Right hindlimb (tissue), 1 donor: ENCODE measurements around the gene ZNF672.

ENCODE experiments used
- DNase-seq: peaks from one replicate; pipeline ENCODE4 v3.0.0-alpha.2; 2018

The ZNF672 gene

GRCh38 chr1:248891758-248892157 is 53.7 kb downstream of the ZNF672 start:
- no peak for DNase-seq

GRCh38 chr1:248892590-248892989 is 54.6 kb downstream of the ZNF672 start:
- DNase-seq = no peak

- no peak for DNase-seq
Observed at GRCh38 chr1:248894837-248895236, 56.8 kb downstream of the ZNF672 start.

GRCh38 chr1:248897412-248898337 is 59.7 kb downstream of the ZNF672 start:
- DNase-seq = no peak
